ENCODE results near the gene PRDM16. TPM values are rescaled to one million over a fixed set of nuclear protein-coding genes. Genes with fewer than 3 reads are reported as not detected.

Gene PRDM16
- total and polyA plus RNA-seq, 2 of the 8 experiments (the other 6 are each of a cell fraction or from before 2014, with no cell fraction given), result 0.39 to 0.43 TPM

GRCh38 chr1:3434406-3435110 is 365.6 kb downstream of the PRDM16 start:
- no peak overlapping the region for H2BK15ac ChIP-seq (ENCODE audit: low read length)
- no peak overlapping the region for H2AFZ ChIP-seq (ENCODE audit: low read length)
- no peak overlapping the region for H3K4ac ChIP-seq (replicated peaks; ENCODE audit: insufficient read length, low read depth, low read length)
- no peak overlapping the region for H3K23ac ChIP-seq (ENCODE audit: insufficient read length)
- H3K23me2 ChIP-seq (ENCODE audit: low read depth, low read length), result no peaks in the 10 kb centered on the region
- H2BK12ac ChIP-seq (ENCODE audit: low read depth, low read length), result no peak overlapping the region
- H2BK20ac ChIP-seq (ENCODE audit: low read length), result no peak overlapping the region
- no peak overlapping the region for H2BK5ac ChIP-seq (ENCODE audit: low read depth, low read length)
- no peak overlapping the region for H4K5ac ChIP-seq (ENCODE audit: insufficient read length, low read depth, low read length)
- H4K20me1 ChIP-seq (replicated peaks in 1 of 2; ENCODE audit: control insufficient read depth in 1 of 2, insufficient read depth in 2 of 2, low read length in 2 of 2), result peaks cover 0 to 5% of the 10 kb centered on the region in 2 experiments
- no peak overlapping the region for H4K8ac ChIP-seq (ENCODE audit: extremely low read depth, insufficient read depth, low read length)
- H3K18ac ChIP-seq (ENCODE audit: extremely low read depth, low read length), result no peak overlapping the region
- no peak for FAIRE-seq
- 91% methylated on average over 31 of the region's 40 CpGs; no CpG with 5 or more reads in 1 of the 2 experiments for WGBS, 2 experiments (ENCODE audit: extremely low coverage in 1 of 2, insufficient coverage in 1 of 2, insufficient read length in 1 of 2, insufficient replicate concordance in 2 of 2, low coverage in 1 of 2, low lambda C conversion rate in 2 of 2, missing lambda C conversion rate in 1 of 2)
- no peaks in the 10 kb centered on the region for H3K79me2 ChIP-seq (ENCODE audit: control insufficient read depth in 1 of 2, insufficient read depth in 2 of 2, low read length in 2 of 2)
- peaks cover 0 to 5% (median 2%) of the 10 kb centered on the region in 4 experiments; a peak in 3 of 7 replicates for H3K4me1 ChIP-seq (replicated peaks in 1 of 4; ENCODE audit: control insufficient read depth in 3 of 4, insufficient read depth in 4 of 4, low read length in 3 of 4)
- 0 out of 7 replicates have a peak, but pooled peaks cover 0 to 2% (median under 1%) of the 10 kb centered on the region in 4 experiments for H3K27me3 ChIP-seq (replicated peaks in 1 of 4; ENCODE audit: control insufficient read depth in 3 of 4, extremely low read depth in 1 of 4, insufficient read depth in 3 of 4, low read length in 3 of 4)
- CTCF ChIA-PET (ENCODE audit: partially characterized antibody), result interaction anchor here (0.9 kb wide), 1 partner anchor 19 kb away, joined by 3 read pairs; no protein-coding TSS in a partner anchor
- DNase-seq (ENCODE audit: low read depth in 1 of 2, low spot score in 2 of 2), result no peak
- POLR2A ChIA-PET (ENCODE audit: partially characterized antibody), result no interaction called here
- no peak overlapping the region for H2AK5ac ChIP-seq (ENCODE audit: low read depth, low read length)
- H3K14ac ChIP-seq (ENCODE audit: insufficient read length), result no peak overlapping the region
- H4K91ac ChIP-seq (replicated peaks; ENCODE audit: insufficient read length, low read length), result no peak overlapping the region
- H3K36me3 ChIP-seq (ENCODE audit: control insufficient read depth in 2 of 4, insufficient read depth in 4 of 4, low read length in 3 of 4), result no peaks in the 10 kb centered on the region
- H3K4me2 ChIP-seq (ENCODE audit: insufficient read depth in 1 of 2, low read depth in 2 of 2, low read length in 2 of 2), result no peak overlapping the region
- H3K9me3 ChIP-seq (ENCODE audit: insufficient read depth in 2 of 2, low read depth in 1 of 2, low read length in 1 of 2), result no peaks in the 10 kb centered on the region
- H3K79me1 ChIP-seq (ENCODE audit: low read depth, low read length), result no peaks in the 10 kb centered on the region
- no peak overlapping the region for H3K27ac ChIP-seq (ENCODE audit: low read depth, low read length)
- no peak overlapping the region for H2BK120ac ChIP-seq (replicated peaks; ENCODE audit: low read depth, low read length)
- H3K4me3 ChIP-seq (ENCODE audit: extremely low read depth in 1 of 4, insufficient read depth in 2 of 4, low read depth in 3 of 4, low read length in 4 of 4), result no peak overlapping the region
- no peak overlapping the region for H3K9ac ChIP-seq (replicated peaks in 1 of 4; ENCODE audit: extremely low read depth in 1 of 4, low read depth in 3 of 4, low read length in 3 of 4)
- H3K56ac ChIP-seq (replicated peaks; ENCODE audit: insufficient read length, low read depth, low read length), result no peak overlapping the region
- TF ChIP-seq CTBP2 (IDR thresholded peaks at IDR 0.05; ENCODE audit: borderline replicate concordance, insufficient read depth, insufficient read length, low read length), result no peak
- no peak for TF ChIP-seq FOSL1 (IDR thresholded peaks at IDR 0.05; ENCODE audit: insufficient read depth, low read depth, low read length)
- TF ChIP-seq EGR1 (IDR thresholded peaks at IDR 0.05; ENCODE audit: borderline replicate concordance, low read depth, low read length), result no peak
- TF ChIP-seq HDAC6 (IDR thresholded peaks at IDR 0.05; ENCODE audit: low read depth, low read length), result no peak
- no peak for TF ChIP-seq POU5F1 (IDR thresholded peaks at IDR 0.05; ENCODE audit: low read depth, low read length)
- TF ChIP-seq BCL11A (IDR thresholded peaks at IDR 0.05; ENCODE audit: low read depth in 2 of 2, low read length in 2 of 2), result no peak
- no peak for TF ChIP-seq EP300 (IDR thresholded peaks at IDR 0.05; ENCODE audit: borderline replicate concordance in 1 of 2, low read depth in 2 of 2, low read length in 2 of 2)
- TF ChIP-seq SRF (IDR thresholded peaks at IDR 0.05; ENCODE audit: low read depth, low read length), result no peak
- TF ChIP-seq RFX5 (IDR thresholded peaks at IDR 0.05; ENCODE audit: borderline replicate concordance, low read depth, low read length), result no peak
- TF ChIP-seq RXRA (IDR thresholded peaks at IDR 0.05; ENCODE audit: insufficient read depth, low read depth, low read length), result no peak
- no peak for TF ChIP-seq RAD21 (IDR thresholded peaks at IDR 0.05 in 1 of 2, conservative IDR thresholded peaks at IDR 0.05 in 1 of 2; ENCODE audit: low read depth in 2 of 2, low read length in 2 of 2)
- no peak for TF ChIP-seq TEAD4 (IDR thresholded peaks at IDR 0.05; ENCODE audit: low read depth, low read length)
- no peak for TF ChIP-seq TBP (IDR thresholded peaks at IDR 0.05; ENCODE audit: low read depth, low read length)

All from H1 (cell line).